MM.1S (cell line): ENCODE measurements around the gene ANKRD13A.

Experiments
- EZH2 ChIP-seq: fragments of 300-600 bp; sonication (generic); optimal IDR thresholded peaks from 2 replicates; pipeline ENCODE3; 2017; ENCODE audit warnings: low read depth, mild to moderate bottlenecking, antibody characterized with exemption, low read length, mixed read lengths
- EZH2phosphoT487 ChIP-seq: fragments of 300-600 bp; sonication (generic); IDR thresholded peaks from 2 replicates; pipeline ENCODE4 v1.6.1; 2018; ENCODE audit warnings: antibody characterized with exemption, low read length
- TF ChIP-seq, protein P1 (sequence below): fragments of 300-600 bp; sonication (generic); IDR thresholded peaks from 2 replicates; pipeline ENCODE4 v1.5.1; 2016; ENCODE audit warnings: antibody characterized with exemption, low read length, mixed read lengths

GRCh38 chr12:109968801-109969200 lies 30.4 kb upstream of the ANKRD13A start:
- TF ChIP-seq, protein P1, sequence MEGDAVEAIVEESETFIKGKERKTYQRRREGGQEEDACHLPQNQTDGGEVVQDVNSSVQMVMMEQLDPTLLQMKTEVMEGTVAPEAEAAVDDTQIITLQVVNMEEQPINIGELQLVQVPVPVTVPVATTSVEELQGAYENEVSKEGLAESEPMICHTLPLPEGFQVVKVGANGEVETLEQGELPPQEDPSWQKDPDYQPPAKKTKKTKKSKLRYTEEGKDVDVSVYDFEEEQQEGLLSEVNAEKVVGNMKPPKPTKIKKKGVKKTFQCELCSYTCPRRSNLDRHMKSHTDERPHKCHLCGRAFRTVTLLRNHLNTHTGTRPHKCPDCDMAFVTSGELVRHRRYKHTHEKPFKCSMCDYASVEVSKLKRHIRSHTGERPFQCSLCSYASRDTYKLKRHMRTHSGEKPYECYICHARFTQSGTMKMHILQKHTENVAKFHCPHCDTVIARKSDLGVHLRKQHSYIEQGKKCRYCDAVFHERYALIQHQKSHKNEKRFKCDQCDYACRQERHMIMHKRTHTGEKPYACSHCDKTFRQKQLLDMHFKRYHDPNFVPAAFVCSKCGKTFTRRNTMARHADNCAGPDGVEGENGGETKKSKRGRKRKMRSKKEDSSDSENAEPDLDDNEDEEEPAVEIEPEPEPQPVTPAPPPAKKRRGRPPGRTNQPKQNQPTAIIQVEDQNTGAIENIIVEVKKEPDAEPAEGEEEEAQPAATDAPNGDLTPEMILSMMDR: no peak
- TF ChIP-seq EZH2 (no peak), EZH2phosphoT487 (no peak)
